H9 (cell line): Measurements from ENCODE around the gene PPP4R2. TPM values are rescaled to one million over a fixed set of nuclear protein-coding genes. Genes with fewer than 3 reads are reported as not detected.

ENCODE experiments used
- DNase-seq: peaks from one replicate; pipeline ENCODE4 v3.0.0-alpha.2; 2017
- H2AFZ ChIP-seq: one replicate; pipeline ENCODE4 v1.6.1; 2013; ENCODE audit warnings: mild to moderate bottlenecking, low read length, control low read depth, moderate library complexity
- H2AK5ac ChIP-seq: 2 replicates; pipeline ENCODE4 v1.6.1; 2013; ENCODE audit warnings: low read length, control low read depth, mixed read lengths; ENCODE audit not compliant: insufficient read length
- H2BK120ac ChIP-seq: one replicate; pipeline ENCODE4 v1.6.1; 2013; ENCODE audit warnings: low read depth, mild to moderate bottlenecking, low read length, control low read depth, inconsistent platforms; ENCODE audit not compliant: poor library complexity, severe bottlenecking
- H2BK12ac ChIP-seq: 2 replicates; pipeline ENCODE4 v1.6.1; 2013; ENCODE audit warnings: low read length, control low read depth, mixed read lengths, low read depth; ENCODE audit not compliant: insufficient read length
- H2BK15ac ChIP-seq: 2 replicates; pipeline ENCODE4 v1.6.1; 2013; ENCODE audit warnings: low read depth, low read length, control low read depth
- H2BK20ac ChIP-seq: one replicate; pipeline ENCODE4 v1.6.1; 2013; ENCODE audit warnings: low read depth, mild to moderate bottlenecking, low read length, control low read depth, inconsistent platforms; ENCODE audit not compliant: poor library complexity, severe bottlenecking
- H2BK5ac ChIP-seq: 2 replicates; pipeline ENCODE4 v1.6.1; 2013; ENCODE audit warnings: low read length, control low read depth, mixed read lengths; ENCODE audit not compliant: insufficient read length
- H3K14ac ChIP-seq: 2 replicates; pipeline ENCODE4 v1.6.1; 2013; ENCODE audit warnings: low read length, control low read depth; ENCODE audit not compliant: insufficient read depth
- H3K18ac ChIP-seq: 2 replicates; pipeline ENCODE4 v1.6.1; 2013; ENCODE audit warnings: low read depth, mild to moderate bottlenecking, mixed read lengths, low read length, control low read depth; ENCODE audit not compliant: insufficient read length
- H3K23ac ChIP-seq: 2 replicates; pipeline ENCODE4 v1.6.1; 2013; ENCODE audit warnings: low read length, control low read depth, mixed read lengths, low read depth; ENCODE audit not compliant: insufficient read length
- H3K23me2 ChIP-seq: 2 replicates; pipeline ENCODE4 v1.6.1; 2013; ENCODE audit warnings: low read depth, mild to moderate bottlenecking, mixed read lengths, low read length, control low read depth; ENCODE audit not compliant: insufficient read length, poor library complexity, severe bottlenecking
- H3K27ac ChIP-seq: 2 replicates; pipeline ENCODE4 v1.5.1; 2013; ENCODE audit warnings: low read length, control low read depth, mixed read lengths, low read depth; ENCODE audit not compliant: insufficient read length
- H3K27me3 ChIP-seq: 2 replicates; pipeline ENCODE4 v1.6.1; 2013; ENCODE audit warnings: low read length, control low read depth, inconsistent platforms; ENCODE audit not compliant: insufficient read depth
- H3K4ac ChIP-seq: 2 replicates; pipeline ENCODE4 v1.6.1; 2013; ENCODE audit warnings: low read depth, mild to moderate bottlenecking, control low read depth, inconsistent platforms, low read length, moderate library complexity
- H3K4me1 ChIP-seq: 2 replicates; pipeline ENCODE4 v1.6.1; 2013; ENCODE audit warnings: low read length, control low read depth, inconsistent platforms; ENCODE audit not compliant: insufficient read depth
- H3K4me2 ChIP-seq: 2 replicates; pipeline ENCODE4 v1.6.1; 2013; ENCODE audit warnings: low read length, control low read depth, mixed read lengths; ENCODE audit not compliant: insufficient read length, insufficient read depth
- H3K56ac ChIP-seq: 2 replicates; pipeline ENCODE4 v1.6.1; 2013; ENCODE audit warnings: low read depth, mild to moderate bottlenecking, mixed read lengths, low read length, control low read depth; ENCODE audit not compliant: insufficient read length
- H3K79me1 ChIP-seq: 2 replicates; pipeline ENCODE4 v1.6.1; 2013; ENCODE audit warnings: low read depth, mild to moderate bottlenecking, moderate library complexity, low read length, control low read depth, inconsistent platforms; ENCODE audit not compliant: insufficient read depth, poor library complexity, severe bottlenecking
- H3K79me2 ChIP-seq: 2 replicates; pipeline ENCODE4 v1.6.1; 2013; ENCODE audit warnings: low read length, control low read depth, inconsistent platforms; ENCODE audit not compliant: insufficient read depth
- H3K9ac ChIP-seq: 2 replicates; pipeline ENCODE4 v1.6.1; 2013; ENCODE audit warnings: low read length, control low read depth, mixed read lengths; ENCODE audit not compliant: insufficient read length; ENCODE audit errors: extremely low read depth
- H3K9me3 ChIP-seq: one replicate; pipeline ENCODE4 v1.6.1; 2013; ENCODE audit warnings: low read depth, low read length, inconsistent platforms; ENCODE audit not compliant: control insufficient read depth
- H3T11ph ChIP-seq: one replicate; pipeline ENCODE4 v1.6.1; 2013; ENCODE audit warnings: mild to moderate bottlenecking, low read length, control low read depth, inconsistent platforms
- H4K20me1 ChIP-seq: one replicate; pipeline ENCODE4 v1.6.1; 2013; ENCODE audit not compliant: control insufficient read depth, insufficient read length, insufficient read depth
- H4K5ac ChIP-seq: 2 replicates; pipeline ENCODE4 v1.6.1; 2013; ENCODE audit warnings: low read depth, mild to moderate bottlenecking, mixed read lengths, low read length, control low read depth; ENCODE audit not compliant: insufficient read length
- H4K8ac ChIP-seq: replicated peaks from 2 replicates; pipeline ENCODE4 v1.6.1; 2013; ENCODE audit warnings: low read length, control low read depth, mixed read lengths, low read depth; ENCODE audit not compliant: insufficient read length
- H4K91ac ChIP-seq: 2 replicates; pipeline ENCODE4 v1.6.1; 2013; ENCODE audit warnings: low read depth, mild to moderate bottlenecking, moderate library complexity, mixed read lengths, low read length, control low read depth; ENCODE audit not compliant: insufficient read length
- H3K27ac Mint-ChIP-seq, 3 experiments: 2 replicates in 2 of 3; 3 replicates in 1 of 3; pipeline ENCODE4 v1.8.0; 2020 to 2021; ENCODE audit warnings: mixed read lengths in 3 of 3, mild to moderate bottlenecking in 1 of 3, moderate library complexity in 1 of 3
- H3K27me3 Mint-ChIP-seq: 2 replicates; pipeline ENCODE4 v1.8.0; 2021; ENCODE audit warnings: low read depth, mild to moderate bottlenecking, moderate library complexity, mixed read lengths
- H3K36me3 Mint-ChIP-seq, 3 experiments: 2 replicates in 2 of 3; 3 replicates in 1 of 3; pipeline ENCODE4 v1.8.0; 2020 to 2021; ENCODE audit warnings: low read depth in 3 of 3, mixed read lengths in 3 of 3; ENCODE audit not compliant: insufficient read depth in 1 of 3
- H3K4me1 Mint-ChIP-seq, 2 experiments: 2 replicates each; pipeline ENCODE4 v1.8.0; 2020; ENCODE audit warnings: mixed read lengths in 2 of 2
- H3K4me3 Mint-ChIP-seq, 2 experiments: 2 replicates in 1 of 2; 3 replicates in 1 of 2; pipeline ENCODE4 v1.8.0; 2020 to 2021; ENCODE audit warnings: mild to moderate bottlenecking in 2 of 2, mixed read lengths in 2 of 2, moderate library complexity in 1 of 2
- H3K9me3 Mint-ChIP-seq, 2 experiments: 2 replicates in 1 of 2; 3 replicates in 1 of 2; pipeline ENCODE4 v1.8.0; 2020; ENCODE audit warnings: mild to moderate bottlenecking in 2 of 2, mixed read lengths in 2 of 2, moderate library complexity in 1 of 2
- CTCF ChIP-seq: fragments of 200-600 bp; sonication (generic); conservative IDR thresholded peaks from 3 replicates; pipeline ENCODE4 v1.8.0; 2021; ENCODE audit warnings: antibody characterized with exemption, mild to moderate bottlenecking
- WGBS: extraction: QIAGEN DNeasy Blood & Tissue Kit; methylation state at CpG from one replicate; pipeline ENCODE4 v1.1.7; 2013; ENCODE audit warnings: missing lambda C conversion rate, low lambda C conversion rate, mixed read lengths; ENCODE audit not compliant: insufficient read length; ENCODE audit errors: extremely low coverage; 5-methylcytosine and 5-hydroxymethylcytosine counted together
- total RNA-seq: library from RNA; stranded (reverse); gene quantifications from 2 replicates; pipeline ENCODE4 v1.2.1, GENCODE V29; 2021

Gene PPP4R2
- total RNA-seq, 1 experiment from 2014 or later = 132 TPM

- no peak overlapping the region for H3K14ac ChIP-seq
- Mint-ChIP-seq H3K4me3 (no peak overlapping the region), H3K9me3 (no peaks in the 10 kb centered on the region), H3K4me1 (peaks cover 16 to 18% of the 10 kb centered on the region in 2 experiments), H3K36me3 (no peaks in the 10 kb centered on the region), H3K27ac (no peak overlapping the region), H3K27me3 (peaks cover 3% of the 10 kb centered on the region; the same call in 1 of the 2 replicates)
- no peaks in the 10 kb centered on the region for H4K20me1 ChIP-seq
- H4K8ac ChIP-seq = no peak overlapping the region
- no peak for DNase-seq
- no peak overlapping the region for H2AFZ ChIP-seq
- H4K5ac ChIP-seq = no peak overlapping the region
- TF ChIP-seq CTCF = no peak
- H3K27me3 ChIP-seq = no peaks in the 10 kb centered on the region
- no peak overlapping the region for H3T11ph ChIP-seq
- H3K79me1 ChIP-seq = no peaks in the 10 kb centered on the region
- no peak overlapping the region for H2BK120ac ChIP-seq
- no peak overlapping the region for H2BK20ac ChIP-seq
- H3K23ac ChIP-seq = no peak overlapping the region
- H2BK12ac ChIP-seq = no peak overlapping the region
- no peak overlapping the region for H2BK5ac ChIP-seq
- no peak overlapping the region for H3K9ac ChIP-seq
- H3K23me2 ChIP-seq = no peaks in the 10 kb centered on the region
- no peak overlapping the region for H2BK15ac ChIP-seq
- no peak overlapping the region for H3K4ac ChIP-seq
- H3K9me3 ChIP-seq = no peaks in the 10 kb centered on the region
- H4K91ac ChIP-seq = no peak overlapping the region
- H3K27ac ChIP-seq = no peak overlapping the region
- no peak overlapping the region for H2AK5ac ChIP-seq
- no peak overlapping the region for H3K18ac ChIP-seq
- H3K4me2 ChIP-seq = no peak overlapping the region
- no peaks in the 10 kb centered on the region for H3K4me1 ChIP-seq
- no peaks in the 10 kb centered on the region for H3K79me2 ChIP-seq
- no CpG with 5 or more reads among the region's 2 CpGs for WGBS
- H3K56ac ChIP-seq = no peak overlapping the region
These were observed 105.3 kb downstream of the PPP4R2 start for GRCh38 chr3:73101881-73102280.
